Measurements from ENCODE around the gene EFCAB8. TPM values are rescaled to one million over a fixed set of nuclear protein-coding genes. Genes with fewer than 3 reads are reported as not detected.

The EFCAB8 gene
- total RNA-seq, 2 experiments from 2014 or later: 0.25 to 0.55 TPM

DNA sequence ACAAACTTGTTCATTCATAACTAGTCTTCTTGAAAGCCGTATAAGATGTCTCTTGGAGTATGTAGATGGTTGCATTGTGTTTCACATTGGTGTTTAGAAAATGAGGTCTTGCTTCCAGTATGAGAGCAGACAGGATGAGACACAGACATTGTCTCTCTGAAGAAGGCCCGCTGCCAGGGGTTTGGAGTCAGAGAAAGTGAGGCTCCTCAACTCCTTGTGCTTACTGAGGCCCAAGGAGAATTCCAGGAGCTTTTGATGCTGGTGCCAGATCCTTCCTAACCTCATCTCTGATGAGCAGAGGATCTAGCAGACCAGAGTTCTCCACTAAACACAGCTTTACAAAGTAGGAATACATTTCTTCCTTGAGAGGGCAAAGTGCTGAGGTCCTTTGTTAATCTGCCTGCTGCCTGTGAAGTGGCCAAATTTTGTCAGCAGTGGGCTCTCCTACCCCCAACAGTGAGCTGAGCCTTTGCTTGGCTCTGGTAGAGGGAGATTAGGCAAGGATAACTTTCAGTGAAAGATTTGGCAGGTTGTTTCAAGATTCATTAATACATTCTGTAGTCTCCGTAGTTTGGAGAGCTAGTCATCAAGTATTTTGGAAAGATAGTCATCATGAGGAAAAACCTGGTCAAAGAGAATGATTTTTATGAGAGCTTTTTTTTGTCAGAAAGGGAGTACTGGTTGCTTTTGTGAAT, 29.3 kb upstream of the EFCAB8 start:
- Mint-ChIP-seq H3K36me3 (ENCODE audit: low read depth) (peaks cover 61% of the 10 kb centered on the region), H3K9me3 (no peaks in the 10 kb centered on the region), H3K4me1 (peaks cover 42% of the 10 kb centered on the region), H3K27me3 (no peaks in the 10 kb centered on the region), H3K4me3 (no peak overlapping the region), H3K27ac (peak overlapping the region; percentile 40)
- ChIA-PET POLR2A (interaction anchor here (0.7 to 2.7 kb wide), 3 partner anchors 9 to 35 kb away, joined by 3 to 15 read pairs (median 3); partner anchors contain the start of gene MAPRE1), CTCF (interaction anchor here (1.0 to 1.3 kb wide), 2 partner anchors 8 to 10 kb away, joined by 3 to 4 read pairs; partner anchors contain the start of gene MAPRE1)
- no peak for DNase-seq

DNA sequence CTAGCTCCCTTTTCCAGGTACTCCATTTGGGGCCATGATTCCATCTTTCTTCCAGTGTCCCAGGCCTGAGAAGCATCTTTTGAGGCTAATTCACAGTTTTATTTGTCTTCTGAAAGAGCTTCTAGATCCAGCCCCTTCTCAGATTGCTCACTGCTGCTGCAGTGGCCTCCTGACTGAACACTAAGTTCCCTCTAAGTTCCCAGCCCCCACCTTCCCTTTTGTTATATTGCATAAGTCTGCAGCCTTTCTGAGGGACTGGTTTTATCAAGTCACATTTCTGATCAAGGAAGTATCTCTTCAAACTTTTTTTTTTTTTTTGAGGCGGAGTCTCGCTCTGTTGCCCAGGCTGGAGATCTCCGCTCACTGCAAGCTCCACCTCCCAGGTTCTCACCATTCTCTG, 28.3 kb upstream of the EFCAB8 start:
- no peak overlapping the region for H3K27ac Mint-ChIP-seq
- H3K9me3 Mint-ChIP-seq: no peaks in the 10 kb centered on the region
- no peaks in the 10 kb centered on the region for H3K27me3 Mint-ChIP-seq
- peaks cover 61% of the 10 kb centered on the region for H3K36me3 Mint-ChIP-seq (ENCODE audit: low read depth)
- ChIA-PET POLR2A (interaction anchor here (1.0 to 2.7 kb wide), 3 partner anchors 10 to 625 kb away, joined by 3 to 15 read pairs (median 3); partner anchors contain the start of gene MAPRE1), CTCF (interaction anchor here (0.9 to 1.3 kb wide), 2 partner anchors 9 to 10 kb away, joined by 3 to 4 read pairs; partner anchors contain the start of gene MAPRE1)
- peaks cover 39% of the 10 kb centered on the region for H3K4me1 Mint-ChIP-seq
- no peak for DNase-seq
- H3K4me3 Mint-ChIP-seq: no peak overlapping the region

DNA sequence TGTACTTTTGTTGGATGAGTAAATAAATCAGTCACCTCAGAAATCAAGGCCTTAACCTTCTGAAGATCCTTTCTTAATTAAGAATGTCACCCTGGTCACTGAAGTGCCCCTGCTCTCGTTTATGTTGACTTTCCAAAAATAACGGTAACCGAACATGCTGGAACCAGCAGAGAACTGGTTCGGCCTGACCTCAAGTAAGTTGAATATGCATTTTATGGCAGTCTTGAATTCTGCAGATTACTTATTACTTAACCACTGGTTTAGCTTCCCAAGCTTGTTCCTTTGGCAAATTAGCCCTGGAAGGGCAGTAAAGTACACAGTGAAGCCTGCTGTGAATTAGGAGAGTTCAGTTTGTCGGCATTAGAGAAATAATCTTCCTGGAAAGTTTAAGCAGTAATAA, 26.7 kb upstream of the EFCAB8 start:
- Mint-ChIP-seq H3K4me3 (no peak overlapping the region), H3K36me3 (ENCODE audit: low read depth) (peaks cover 65% of the 10 kb centered on the region), H3K9me3 (no peaks in the 10 kb centered on the region), H3K27ac (peak overlapping the region; percentile 14), H3K4me1 (peaks cover 41% of the 10 kb centered on the region), H3K27me3 (no peaks in the 10 kb centered on the region)
- ChIA-PET POLR2A (interaction anchor here (1.3 to 3.3 kb wide), 2 partner anchors 11 to 169 kb away, joined by 3 to 18 read pairs; partner anchors contain the start of gene MAPRE1), CTCF (no interaction called here)
- DNase-seq: no peak

DNA sequence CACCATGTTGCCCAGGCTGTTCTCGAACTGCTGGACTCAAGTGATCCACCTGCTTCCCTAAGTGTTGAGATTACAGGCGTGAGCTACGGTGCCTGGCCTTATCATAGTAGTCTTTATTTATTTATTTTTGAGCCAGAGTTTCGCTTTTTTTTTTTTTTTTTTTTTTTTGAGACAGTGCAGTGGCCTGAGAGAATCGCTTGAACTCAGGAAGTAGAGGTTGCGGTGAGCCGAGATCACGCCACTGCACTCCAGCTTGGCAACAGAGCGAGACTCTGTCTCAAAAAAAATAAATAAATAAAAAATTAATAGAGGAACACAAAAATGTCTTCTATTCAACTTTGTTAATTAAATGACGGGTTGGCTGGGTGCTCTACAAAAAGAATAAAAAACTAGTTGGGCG, 26.1 kb upstream of the EFCAB8 start:
- H3K9me3 Mint-ChIP-seq: no peaks in the 10 kb centered on the region
- peaks cover 44% of the 10 kb centered on the region for H3K4me1 Mint-ChIP-seq
- H3K27me3 Mint-ChIP-seq: no peaks in the 10 kb centered on the region
- H3K4me3 Mint-ChIP-seq: peak overlapping the region; percentile 24
- H3K36me3 Mint-ChIP-seq (ENCODE audit: low read depth): peaks cover 65% of the 10 kb centered on the region
- DNase-seq: peak; percentile 55
- ChIA-PET POLR2A (interaction anchor here (1.3 to 3.3 kb wide), 2 partner anchors 12 to 169 kb away, joined by 3 to 18 read pairs; partner anchors contain the start of gene MAPRE1), CTCF (no interaction called here)
- H3K27ac Mint-ChIP-seq: peak overlapping the region; percentile 73

DNA sequence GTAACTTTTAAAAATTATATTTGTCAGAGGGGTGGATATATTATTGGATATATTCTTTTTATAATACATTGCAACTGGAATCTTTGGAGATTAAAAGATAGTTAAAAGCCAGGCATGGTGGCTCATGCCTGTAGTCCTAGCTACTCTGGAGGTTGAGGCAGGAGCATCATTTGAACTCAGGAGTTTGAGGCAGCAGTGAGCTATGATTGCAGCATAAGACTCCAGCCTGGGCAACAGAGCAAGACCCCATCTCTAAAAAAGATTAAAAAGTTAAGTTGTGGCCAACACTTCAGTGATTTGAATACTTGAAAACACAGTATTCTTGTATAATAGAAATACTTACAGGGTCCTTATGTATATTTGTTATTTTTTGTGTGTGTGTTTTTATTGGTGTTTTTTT, 23.8 kb upstream of the EFCAB8 start:
- no peak overlapping the region for H3K4me3 Mint-ChIP-seq
- peaks cover 67% of the 10 kb centered on the region for H3K36me3 Mint-ChIP-seq (ENCODE audit: low read depth)
- H3K27ac Mint-ChIP-seq: no peak overlapping the region
- no peaks in the 10 kb centered on the region for H3K27me3 Mint-ChIP-seq
- H3K9me3 Mint-ChIP-seq: no peaks in the 10 kb centered on the region
- CTCF ChIA-PET: no interaction called here
- POLR2A ChIA-PET: no interaction called here
- no peak for DNase-seq
- H3K4me1 Mint-ChIP-seq: peaks cover 48% of the 10 kb centered on the region

DNA sequence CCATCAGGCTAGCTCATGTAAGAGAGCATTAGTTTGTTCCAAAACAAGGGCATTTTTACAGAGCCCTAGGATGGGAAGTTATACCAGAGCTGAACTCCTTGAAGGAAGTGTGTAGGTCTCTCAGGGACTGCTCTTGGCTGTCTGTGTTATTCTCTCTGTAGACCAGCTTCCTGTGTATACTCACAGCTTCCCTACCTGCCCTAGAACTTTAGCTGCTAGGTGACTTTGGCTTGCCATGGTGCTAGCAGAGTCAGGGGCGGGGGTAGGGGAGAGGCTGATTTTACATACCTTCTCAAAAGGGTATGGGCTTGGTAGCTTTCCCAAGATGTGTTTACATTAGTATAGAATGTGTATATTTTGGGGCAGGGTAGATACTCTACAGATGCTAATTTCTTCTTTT, 21.6 kb upstream of the EFCAB8 start:
- ChIA-PET POLR2A (interaction anchor here (1.7 kb wide), 1 partner anchor 17 kb away, joined by 9 read pairs; the partner anchor contains the start of gene MAPRE1), CTCF (interaction anchor here (0.8 kb wide), 1 partner anchor 47 kb away, joined by 3 read pairs; no protein-coding TSS in a partner anchor)
- Mint-ChIP-seq H3K9me3 (no peaks in the 10 kb centered on the region), H3K4me1 (peaks cover 44% of the 10 kb centered on the region), H3K36me3 (ENCODE audit: low read depth) (peaks cover 70% of the 10 kb centered on the region), H3K27me3 (no peaks in the 10 kb centered on the region), H3K27ac (no peak overlapping the region), H3K4me3 (no peak overlapping the region)
- no peak for DNase-seq

DNA sequence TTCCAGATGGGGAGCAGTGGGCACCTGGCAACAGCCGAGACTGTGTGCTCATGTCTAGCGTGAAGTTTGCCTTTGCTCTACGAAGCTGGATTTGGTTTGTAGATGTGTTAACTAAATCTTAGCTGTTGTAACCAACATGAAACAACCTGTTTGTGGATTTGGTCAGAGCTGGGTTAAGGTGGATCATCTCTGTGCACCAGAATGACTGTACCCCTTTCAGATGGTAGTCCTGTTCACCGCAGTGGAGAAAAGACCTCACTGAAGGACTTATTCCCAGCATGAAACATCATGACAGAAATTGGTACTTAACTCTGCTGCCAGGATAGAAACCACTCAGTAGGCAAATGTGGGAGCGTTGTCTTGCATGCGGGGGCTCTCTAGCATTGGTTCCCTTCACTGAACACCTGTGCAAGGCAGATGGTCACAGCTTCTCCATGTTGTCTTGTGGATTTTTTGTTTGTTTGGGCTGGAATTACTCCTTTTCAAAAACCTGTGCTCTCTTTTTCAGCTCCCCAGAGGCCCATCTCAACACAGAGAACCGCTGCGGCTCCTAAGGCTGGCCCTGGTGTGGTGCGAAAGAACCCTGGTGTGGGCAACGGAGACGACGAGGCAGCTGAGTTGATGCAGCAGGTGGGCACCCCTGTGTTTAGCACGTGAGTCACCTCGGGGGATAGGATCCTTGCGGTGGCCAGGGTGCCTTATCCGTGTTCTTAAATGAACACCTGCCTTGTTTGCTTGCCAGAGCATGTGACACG, 19.3 kb upstream of the EFCAB8 start:
- Mint-ChIP-seq H3K27me3 (no peaks in the 10 kb centered on the region), H3K36me3 (ENCODE audit: low read depth) (peaks cover 67% of the 10 kb centered on the region), H3K4me1 (peaks cover 34% of the 10 kb centered on the region), H3K27ac (no peak overlapping the region), H3K9me3 (no peaks in the 10 kb centered on the region), H3K4me3 (no peak overlapping the region)
- DNase-seq: no peak
- CTCF ChIA-PET: no interaction called here
- POLR2A ChIA-PET: no interaction called here

DNA sequence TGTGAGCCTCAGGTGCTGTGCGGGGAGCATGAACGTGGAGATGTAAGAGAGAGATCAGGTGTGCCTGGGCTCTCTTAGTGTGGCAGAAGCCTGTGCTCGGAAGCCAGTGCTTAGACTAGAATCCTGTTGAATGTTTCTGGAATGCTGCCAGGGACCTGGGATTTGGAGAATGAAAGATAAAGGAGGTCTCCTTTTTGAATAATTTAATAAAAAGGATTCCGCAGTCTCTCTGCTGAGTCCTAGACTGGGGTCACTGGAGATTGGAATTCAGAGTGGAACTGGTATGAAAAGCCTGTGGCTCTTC, 18.8 kb upstream of the EFCAB8 start:
- Mint-ChIP-seq H3K4me1 (peaks cover 34% of the 10 kb centered on the region), H3K9me3 (no peaks in the 10 kb centered on the region), H3K4me3 (no peak overlapping the region), H3K27me3 (no peaks in the 10 kb centered on the region), H3K36me3 (ENCODE audit: low read depth) (peaks cover 68% of the 10 kb centered on the region), H3K27ac (no peak overlapping the region)
- CTCF ChIA-PET: no interaction called here
- POLR2A ChIA-PET: no interaction called here
- no peak for DNase-seq

DNA sequence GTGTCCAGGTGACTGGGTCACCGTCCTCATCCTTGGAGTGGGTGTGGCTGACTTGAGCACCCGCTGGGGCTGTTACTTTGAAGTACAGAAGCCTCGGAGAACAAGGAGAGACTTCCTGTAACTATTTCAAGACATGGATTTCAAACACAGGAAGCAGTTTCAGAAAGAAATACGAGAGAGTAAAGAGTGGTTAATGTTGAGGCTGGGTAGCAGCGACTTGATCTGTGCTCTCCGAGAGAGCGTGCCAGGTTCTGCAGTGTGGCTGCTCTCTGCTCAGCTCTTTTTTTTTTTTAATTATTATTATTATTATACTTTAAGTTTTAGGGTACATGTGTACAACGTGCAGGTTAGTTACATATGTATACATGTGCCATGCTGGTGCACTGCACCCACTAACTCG, 17.5 kb upstream of the EFCAB8 start:
- Mint-ChIP-seq H3K4me1 (peaks cover 33% of the 10 kb centered on the region), H3K9me3 (no peaks in the 10 kb centered on the region), H3K4me3 (no peak overlapping the region), H3K27ac (peak overlapping the region; percentile 33), H3K36me3 (ENCODE audit: low read depth) (peaks cover 74% of the 10 kb centered on the region), H3K27me3 (no peaks in the 10 kb centered on the region)
- ChIA-PET CTCF (interaction anchor here (1.5 kb wide), 1 partner anchor 63 kb away, joined by 5 read pairs; no protein-coding TSS in a partner anchor), POLR2A (no interaction called here)
- DNase-seq: no peak

DNA sequence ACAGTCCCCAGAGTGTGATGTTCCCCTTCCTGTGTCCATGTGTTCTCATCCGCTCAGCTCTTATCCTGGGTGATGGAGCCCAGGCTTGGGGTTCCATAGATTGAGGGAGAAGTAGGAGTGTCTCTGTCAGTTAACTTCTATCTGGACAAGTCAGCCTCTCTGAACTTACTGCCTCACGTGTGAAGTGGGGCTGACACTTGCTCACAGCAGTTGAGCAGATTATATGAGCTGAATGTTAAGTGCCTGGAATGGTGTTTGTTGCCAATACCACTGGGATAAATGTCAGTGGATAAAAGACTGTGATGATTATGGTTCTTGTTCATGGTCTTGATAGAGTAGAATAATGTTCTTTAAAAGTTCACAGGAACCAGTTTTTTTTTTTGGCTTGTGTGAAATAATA, 17.1 kb upstream of the EFCAB8 start:
- peaks cover 30% of the 10 kb centered on the region for H3K4me1 Mint-ChIP-seq
- H3K9me3 Mint-ChIP-seq: no peaks in the 10 kb centered on the region
- CTCF ChIA-PET: interaction anchor here (1.5 kb wide), 1 partner anchor 63 kb away, joined by 5 read pairs; no protein-coding TSS in a partner anchor
- H3K27me3 Mint-ChIP-seq: no peaks in the 10 kb centered on the region
- H3K36me3 Mint-ChIP-seq (ENCODE audit: low read depth): peaks cover 74% of the 10 kb centered on the region
- no peak overlapping the region for H3K27ac Mint-ChIP-seq
- no peak overlapping the region for H3K4me3 Mint-ChIP-seq
- no peak for DNase-seq
- POLR2A ChIA-PET: interaction anchor here (2.0 kb wide), 1 partner anchor 21 kb away, joined by 12 read pairs; the partner anchor contains the start of gene MAPRE1

DNA sequence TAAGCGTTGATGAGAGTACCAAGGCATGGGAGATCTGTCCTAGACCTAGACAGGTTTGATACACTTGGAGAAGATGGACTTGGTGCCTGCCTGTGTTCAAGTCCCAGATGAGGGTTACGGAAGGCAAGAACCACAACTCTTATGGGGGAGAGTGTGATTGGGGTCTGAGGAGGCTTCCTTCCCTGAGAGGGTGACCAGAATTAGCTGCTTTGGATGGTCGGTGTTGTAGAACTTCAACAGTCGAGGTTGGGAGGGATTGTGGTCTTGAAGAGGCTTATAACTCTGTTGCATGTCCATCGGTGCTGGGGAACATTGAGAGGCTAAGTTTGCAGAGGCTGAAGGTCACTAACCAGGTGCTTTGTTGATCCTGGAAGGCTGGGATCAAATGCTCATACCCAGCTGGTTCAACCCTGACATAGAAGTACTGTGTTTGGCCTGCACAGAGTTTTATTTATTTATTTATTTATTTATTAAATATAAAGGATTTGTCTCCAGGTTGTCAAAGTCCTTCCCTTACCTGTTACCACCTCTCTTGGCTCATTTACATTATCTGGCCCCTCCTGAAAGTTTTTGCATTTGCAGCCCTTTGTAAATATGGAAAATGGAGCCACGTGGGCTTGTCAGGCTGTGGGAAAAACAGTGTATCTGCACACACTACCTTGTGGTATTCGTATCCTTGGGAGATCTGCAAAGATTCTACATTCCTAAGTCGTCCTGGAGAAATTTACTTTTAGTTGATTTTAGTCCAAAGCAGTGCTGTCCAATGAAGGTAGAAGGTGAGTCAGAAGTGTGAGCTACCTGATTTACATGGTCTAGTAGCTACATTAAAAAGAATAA, 15.8 kb upstream of the EFCAB8 start:
- peaks cover 78% of the 10 kb centered on the region for H3K36me3 Mint-ChIP-seq (ENCODE audit: low read depth)
- ChIA-PET POLR2A (interaction anchor here (2.0 kb wide), 1 partner anchor 23 kb away, joined by 12 read pairs; the partner anchor contains the start of gene MAPRE1), CTCF (interaction anchor here (1.5 kb wide), 2 partner anchors 64 to 65 kb away, joined by 4 to 5 read pairs; no protein-coding TSS in a partner anchor)
- no peaks in the 10 kb centered on the region for H3K27me3 Mint-ChIP-seq
- H3K9me3 Mint-ChIP-seq: no peaks in the 10 kb centered on the region
- H3K27ac Mint-ChIP-seq: no peak overlapping the region
- H3K4me1 Mint-ChIP-seq: peaks cover 26% of the 10 kb centered on the region
- no peak overlapping the region for H3K4me3 Mint-ChIP-seq
- DNase-seq: no peak

DNA sequence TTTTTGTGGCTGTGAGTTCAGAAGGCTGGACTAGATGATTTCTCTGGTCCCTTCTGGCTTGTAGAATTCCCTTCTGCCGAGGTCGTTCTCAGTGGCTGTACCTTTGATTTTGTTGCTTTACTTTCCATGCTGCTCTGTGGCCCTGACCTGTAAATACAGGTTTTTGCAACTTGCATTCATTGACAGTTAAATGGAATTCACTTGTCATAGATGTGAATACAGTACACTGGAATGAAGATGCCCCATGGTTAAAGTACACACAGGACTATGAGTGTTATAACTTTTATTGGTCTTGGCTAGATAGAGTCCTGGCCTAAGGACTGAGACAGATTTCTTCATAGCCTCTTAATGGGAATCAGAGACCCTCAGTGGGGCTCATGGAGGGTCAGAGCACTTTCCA, 12.9 kb upstream of the EFCAB8 start:
- Mint-ChIP-seq H3K9me3 (no peaks in the 10 kb centered on the region), H3K36me3 (ENCODE audit: low read depth) (peaks cover 78% of the 10 kb centered on the region), H3K27me3 (no peaks in the 10 kb centered on the region), H3K4me3 (no peak overlapping the region), H3K4me1 (peaks cover 8% of the 10 kb centered on the region), H3K27ac (no peak overlapping the region)
- POLR2A ChIA-PET: no interaction called here
- DNase-seq: no peak
- CTCF ChIA-PET: interaction anchor here (1.0 kb wide), 1 partner anchor 172 kb away, joined by 3 read pairs; the partner anchor contains the start of gene C20orf203
